ENCODE results near the gene TASL.

TASL gene

DNA sequence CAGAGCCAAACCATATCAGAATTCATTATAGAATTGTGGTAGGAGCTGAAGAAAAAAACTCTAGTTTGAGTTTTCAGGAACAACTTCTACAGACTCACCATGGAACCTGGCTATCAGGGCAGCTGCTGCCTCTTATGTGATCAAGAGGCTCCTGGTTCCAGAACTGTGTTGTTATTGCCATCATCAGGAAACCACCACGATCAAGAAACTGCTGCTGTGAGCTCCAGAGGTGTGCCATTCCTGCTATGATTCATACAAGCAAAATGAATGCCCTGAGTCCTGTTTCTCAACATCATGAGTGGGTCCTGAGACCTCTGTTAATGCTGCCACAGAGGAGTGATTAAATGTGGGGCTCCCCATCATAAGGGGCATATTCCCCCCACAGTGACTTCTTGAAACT, 43.7 kb downstream of the TASL start:
- no peak overlapping the region for H3K27ac ChIP-seq
- TF ChIP-seq, protein P1, sequence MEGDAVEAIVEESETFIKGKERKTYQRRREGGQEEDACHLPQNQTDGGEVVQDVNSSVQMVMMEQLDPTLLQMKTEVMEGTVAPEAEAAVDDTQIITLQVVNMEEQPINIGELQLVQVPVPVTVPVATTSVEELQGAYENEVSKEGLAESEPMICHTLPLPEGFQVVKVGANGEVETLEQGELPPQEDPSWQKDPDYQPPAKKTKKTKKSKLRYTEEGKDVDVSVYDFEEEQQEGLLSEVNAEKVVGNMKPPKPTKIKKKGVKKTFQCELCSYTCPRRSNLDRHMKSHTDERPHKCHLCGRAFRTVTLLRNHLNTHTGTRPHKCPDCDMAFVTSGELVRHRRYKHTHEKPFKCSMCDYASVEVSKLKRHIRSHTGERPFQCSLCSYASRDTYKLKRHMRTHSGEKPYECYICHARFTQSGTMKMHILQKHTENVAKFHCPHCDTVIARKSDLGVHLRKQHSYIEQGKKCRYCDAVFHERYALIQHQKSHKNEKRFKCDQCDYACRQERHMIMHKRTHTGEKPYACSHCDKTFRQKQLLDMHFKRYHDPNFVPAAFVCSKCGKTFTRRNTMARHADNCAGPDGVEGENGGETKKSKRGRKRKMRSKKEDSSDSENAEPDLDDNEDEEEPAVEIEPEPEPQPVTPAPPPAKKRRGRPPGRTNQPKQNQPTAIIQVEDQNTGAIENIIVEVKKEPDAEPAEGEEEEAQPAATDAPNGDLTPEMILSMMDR (conservative IDR thresholded peaks at IDR 0.05) = no peak

- TF ChIP-seq, protein P1 (conservative IDR thresholded peaks at IDR 0.05) = no peak
- H3K27ac ChIP-seq = no peak overlapping the region
These were observed 44.3 kb downstream of the TASL start for GRCh38 chrX:30533266-30533665.

- TF ChIP-seq, protein P1 (conservative IDR thresholded peaks at IDR 0.05) = no peak
- H3K27ac ChIP-seq = no peak overlapping the region
These were observed 47.0 kb downstream of the TASL start for GRCh38 chrX:30530606-30531005.

GRCh38 chrX:30525732-30526131, 51.8 kb downstream of the TASL start:
- no peak overlapping the region for H3K27ac ChIP-seq
- TF ChIP-seq, protein P1 (conservative IDR thresholded peaks at IDR 0.05) = no peak

GRCh38 chrX:30521440-30522182, 56.0 kb downstream of the TASL start:
- H3K27ac ChIP-seq = no peak overlapping the region

DNA sequence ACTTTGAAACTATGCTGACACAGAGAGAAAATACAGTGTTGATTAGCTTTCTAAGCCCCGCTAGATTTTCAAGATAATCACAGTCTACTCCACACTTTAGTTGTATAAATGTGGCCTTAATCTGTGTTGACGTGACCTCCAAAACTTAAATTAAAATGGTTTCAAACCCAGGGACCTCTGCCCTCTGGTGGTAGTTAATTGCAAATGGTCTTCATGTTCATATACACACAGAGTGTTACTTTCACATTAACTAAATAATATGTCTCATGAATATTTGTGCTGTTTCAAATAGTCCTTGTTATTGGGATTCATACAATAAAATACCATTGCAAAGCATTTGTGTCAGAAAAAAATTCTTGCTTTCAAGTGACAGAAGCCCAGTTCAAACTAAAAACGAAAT, 64.3 kb downstream of the TASL start:
- no peak overlapping the region for H3K27ac ChIP-seq
- TF ChIP-seq, protein P1 (conservative IDR thresholded peaks at IDR 0.05) = peak; percentile 71

More at GRCh38 chrX:30521440-30522182, 56.0 kb downstream of the TASL start:
- TF ChIP-seq, protein P1 (conservative IDR thresholded peaks at IDR 0.05) = no peak

Data from VCaP (cell line).